Uterus (tissue), 2 donors: ENCODE data around the gene KATNBL1.

ENCODE experiments used
- POLR2A ChIP-seq, 2 donors: fragments of 450-650 bp; IDR thresholded peaks; one replicate each; pipeline ENCODE4 v1.6.1; 2016; ENCODE audit warnings: antibody characterized with exemption in 2 of 2, mild to moderate bottlenecking in 1 of 2, moderate library complexity in 1 of 2
- TF ChIP-seq, protein P1 (sequence below), 4 experiments: fragments of 200-600 bp in 2 of 4; fragments of 450-650 bp in 2 of 4; sonication (generic) in 2 of 4; IDR thresholded peaks; one replicate each; pipeline ENCODE4 v1.5.1; 2016 to 2019; ENCODE audit warnings: antibody characterized with exemption in 4 of 4, mild to moderate bottlenecking in 2 of 4, moderate library complexity in 1 of 4

DNA sequence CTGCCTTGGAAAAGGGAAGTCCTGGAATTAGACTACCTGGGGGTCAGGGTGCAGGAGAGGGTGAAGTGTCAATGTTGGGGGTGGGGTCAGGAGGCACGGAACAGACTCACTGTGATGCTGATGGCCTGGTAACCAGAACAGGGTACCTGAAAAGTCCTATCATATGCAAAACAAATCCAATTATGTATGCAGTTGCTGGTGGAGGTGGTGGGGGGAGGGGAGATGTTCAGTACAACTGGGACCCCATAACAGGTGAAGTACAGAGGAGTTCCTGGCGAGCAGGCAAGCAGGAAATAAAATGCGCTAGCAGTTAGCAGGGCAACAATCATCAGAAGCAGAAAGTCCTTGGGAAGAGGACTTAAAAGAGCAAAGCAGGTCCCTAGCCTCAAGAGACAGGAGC is 4.2 kb upstream of the KATNBL1 start:
- TF ChIP-seq, protein P1, sequence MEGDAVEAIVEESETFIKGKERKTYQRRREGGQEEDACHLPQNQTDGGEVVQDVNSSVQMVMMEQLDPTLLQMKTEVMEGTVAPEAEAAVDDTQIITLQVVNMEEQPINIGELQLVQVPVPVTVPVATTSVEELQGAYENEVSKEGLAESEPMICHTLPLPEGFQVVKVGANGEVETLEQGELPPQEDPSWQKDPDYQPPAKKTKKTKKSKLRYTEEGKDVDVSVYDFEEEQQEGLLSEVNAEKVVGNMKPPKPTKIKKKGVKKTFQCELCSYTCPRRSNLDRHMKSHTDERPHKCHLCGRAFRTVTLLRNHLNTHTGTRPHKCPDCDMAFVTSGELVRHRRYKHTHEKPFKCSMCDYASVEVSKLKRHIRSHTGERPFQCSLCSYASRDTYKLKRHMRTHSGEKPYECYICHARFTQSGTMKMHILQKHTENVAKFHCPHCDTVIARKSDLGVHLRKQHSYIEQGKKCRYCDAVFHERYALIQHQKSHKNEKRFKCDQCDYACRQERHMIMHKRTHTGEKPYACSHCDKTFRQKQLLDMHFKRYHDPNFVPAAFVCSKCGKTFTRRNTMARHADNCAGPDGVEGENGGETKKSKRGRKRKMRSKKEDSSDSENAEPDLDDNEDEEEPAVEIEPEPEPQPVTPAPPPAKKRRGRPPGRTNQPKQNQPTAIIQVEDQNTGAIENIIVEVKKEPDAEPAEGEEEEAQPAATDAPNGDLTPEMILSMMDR (IDR thresholded peaks at IDR 0.05), result no peak
- no peak for TF ChIP-seq POLR2A (IDR thresholded peaks at IDR 0.05)
